Smooth muscle cell (in vitro differentiated cells): ENCODE measurements around the gene ATP11A. TPM values are rescaled to one million over a fixed set of nuclear protein-coding genes. Genes with fewer than 3 reads are reported as not detected.

Source experiments
- DNase-seq: peaks from one replicate; lab custom pipeline; 2025; ENCODE audit not compliant: unreplicated experiment; lab: John Stamatoyannopoulos, UW
- H2AFZ ChIP-seq: fragments of 200-600 bp; sonication (generic); 2 replicates; pipeline ENCODE4 v1.6.0; 2016; ENCODE audit warnings: antibody characterized with exemption, low read depth, mild to moderate bottlenecking
- H3F3A ChIP-seq: fragments of 200-600 bp; sonication (generic); 2 replicates; pipeline ENCODE4 v1.6.0; 2017; ENCODE audit warnings: antibody characterized with exemption, low read depth
- H3K27ac ChIP-seq: fragments of 200-600 bp; sonication (generic); 2 replicates; pipeline ENCODE4 v1.5.1; 2016; ENCODE audit warnings: low read depth, mild to moderate bottlenecking
- H3K27me3 ChIP-seq: fragments of 200-600 bp; sonication (generic); 2 replicates; pipeline ENCODE4 v1.6.1; 2016; ENCODE audit warnings: low read depth, mild to moderate bottlenecking
- H3K36me3 ChIP-seq: fragments of 200-600 bp; sonication (generic); 2 replicates; pipeline ENCODE4 v1.5.1; 2016; ENCODE audit warnings: low read depth
- H3K4me1 ChIP-seq: fragments of 200-600 bp; sonication (generic); 2 replicates; pipeline ENCODE4 v1.5.1; 2016; ENCODE audit warnings: low read depth
- H3K4me2 ChIP-seq: fragments of 200-600 bp; sonication (generic); 2 replicates; pipeline ENCODE4 v1.6.0; 2016; ENCODE audit warnings: mild to moderate bottlenecking
- H3K4me3 ChIP-seq: fragments of 200-600 bp; sonication (generic); 2 replicates; pipeline ENCODE4 v1.5.1; 2016; ENCODE audit warnings: mild to moderate bottlenecking
- H3K79me2 ChIP-seq: fragments of 200-600 bp; sonication (generic); 2 replicates; pipeline ENCODE4 v1.6.0; 2016; ENCODE audit warnings: low read depth, mild to moderate bottlenecking
- H3K9ac ChIP-seq: fragments of 200-600 bp; sonication (generic); 2 replicates; pipeline ENCODE4 v1.6.0; 2016; ENCODE audit warnings: low read depth
- H3K9me3 ChIP-seq: fragments of 200-600 bp; sonication (generic); replicated peaks from 2 replicates; pipeline ENCODE4 v1.5.1; 2016; ENCODE audit warnings: low read depth
- H4K20me1 ChIP-seq: fragments of 200-600 bp; sonication (generic); 2 replicates; pipeline ENCODE4 v1.6.0; 2016; ENCODE audit warnings: low read depth
- WGBS: methylation state at CpG from one replicate; pipeline ENCODE4 v1.1.7; 2016; ENCODE audit warnings: low lambda C conversion rate; 5-methylcytosine and 5-hydroxymethylcytosine counted together
- polyA plus RNA-seq: library from polyadenylated mRNA; unstranded; fragments of >200 nt; fragmentation: Nextera tagmentation; extraction: Ambion mirVana; gene quantifications from 2 replicates; pipeline ENCODE4 v1.2.1, GENCODE V29; 2016
- total RNA-seq: library from RNA; depleted of rRNA; stranded (reverse); fragments of >200 nt; gene quantifications from 2 replicates; pipeline ENCODE4 v1.2.3, GENCODE V29; 2014
- TF ChIP-seq, protein P1 (sequence below): fragments of 200-600 bp; sonication (generic); IDR thresholded peaks from 2 replicates; pipeline ENCODE4 v1.5.1; 2017; ENCODE audit warnings: borderline replicate concordance, mild to moderate bottlenecking, antibody characterized with exemption; ENCODE audit not compliant: insufficient read depth, poor library complexity, severe bottlenecking

ATP11A gene
- total and polyA plus RNA-seq, 2 experiments from 2014 or later = 6.5 to 7.5 TPM

GRCh38 chr13:112715715-112716460 is 26.1 kb downstream of the ATP11A start:
- DNase-seq = no peak
- TF ChIP-seq, protein P1, sequence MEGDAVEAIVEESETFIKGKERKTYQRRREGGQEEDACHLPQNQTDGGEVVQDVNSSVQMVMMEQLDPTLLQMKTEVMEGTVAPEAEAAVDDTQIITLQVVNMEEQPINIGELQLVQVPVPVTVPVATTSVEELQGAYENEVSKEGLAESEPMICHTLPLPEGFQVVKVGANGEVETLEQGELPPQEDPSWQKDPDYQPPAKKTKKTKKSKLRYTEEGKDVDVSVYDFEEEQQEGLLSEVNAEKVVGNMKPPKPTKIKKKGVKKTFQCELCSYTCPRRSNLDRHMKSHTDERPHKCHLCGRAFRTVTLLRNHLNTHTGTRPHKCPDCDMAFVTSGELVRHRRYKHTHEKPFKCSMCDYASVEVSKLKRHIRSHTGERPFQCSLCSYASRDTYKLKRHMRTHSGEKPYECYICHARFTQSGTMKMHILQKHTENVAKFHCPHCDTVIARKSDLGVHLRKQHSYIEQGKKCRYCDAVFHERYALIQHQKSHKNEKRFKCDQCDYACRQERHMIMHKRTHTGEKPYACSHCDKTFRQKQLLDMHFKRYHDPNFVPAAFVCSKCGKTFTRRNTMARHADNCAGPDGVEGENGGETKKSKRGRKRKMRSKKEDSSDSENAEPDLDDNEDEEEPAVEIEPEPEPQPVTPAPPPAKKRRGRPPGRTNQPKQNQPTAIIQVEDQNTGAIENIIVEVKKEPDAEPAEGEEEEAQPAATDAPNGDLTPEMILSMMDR = no peak
- WGBS = 83% methylated on average over 13 of the region's 13 CpGs
- no peaks in the 10 kb centered on the region for H3K27me3 ChIP-seq
- no peaks in the 10 kb centered on the region for H3K9me3 ChIP-seq
- H3K4me2 ChIP-seq = no peak overlapping the region
- peaks cover 24% of the 10 kb centered on the region for H3K4me1 ChIP-seq
- H2AFZ ChIP-seq = no peak overlapping the region
- no peaks in the 10 kb centered on the region for H3K36me3 ChIP-seq
- no peak overlapping the region for H3K27ac ChIP-seq
- H3F3A ChIP-seq = peaks cover 6% of the 10 kb centered on the region
- no peak overlapping the region for H3K9ac ChIP-seq
- H3K79me2 ChIP-seq = peaks cover 11% of the 10 kb centered on the region
- H3K4me3 ChIP-seq = no peak overlapping the region
- no peaks in the 10 kb centered on the region for H4K20me1 ChIP-seq

- Histone ChIP-seq H2AFZ (no peak overlapping the region), H3K27ac (no peak overlapping the region), H3F3A (peaks cover 4% of the 10 kb centered on the region), H3K79me2 (peaks cover 11% of the 10 kb centered on the region), H3K9ac (no peak overlapping the region), H3K36me3 (no peaks in the 10 kb centered on the region), H3K4me1 (peaks cover 18% of the 10 kb centered on the region), H3K9me3 (no peaks in the 10 kb centered on the region), H3K4me3 (no peak overlapping the region), H3K4me2 (no peak overlapping the region), H3K27me3 (no peaks in the 10 kb centered on the region), H4K20me1 (no peaks in the 10 kb centered on the region)
- WGBS = 97% methylated on average over 13 of the region's 13 CpGs
- DNase-seq = no peak
- TF ChIP-seq, protein P1 = no peak
Measured at GRCh38 chr13:112716461-112716820, 26.6 kb downstream of the ATP11A start.

DNA sequence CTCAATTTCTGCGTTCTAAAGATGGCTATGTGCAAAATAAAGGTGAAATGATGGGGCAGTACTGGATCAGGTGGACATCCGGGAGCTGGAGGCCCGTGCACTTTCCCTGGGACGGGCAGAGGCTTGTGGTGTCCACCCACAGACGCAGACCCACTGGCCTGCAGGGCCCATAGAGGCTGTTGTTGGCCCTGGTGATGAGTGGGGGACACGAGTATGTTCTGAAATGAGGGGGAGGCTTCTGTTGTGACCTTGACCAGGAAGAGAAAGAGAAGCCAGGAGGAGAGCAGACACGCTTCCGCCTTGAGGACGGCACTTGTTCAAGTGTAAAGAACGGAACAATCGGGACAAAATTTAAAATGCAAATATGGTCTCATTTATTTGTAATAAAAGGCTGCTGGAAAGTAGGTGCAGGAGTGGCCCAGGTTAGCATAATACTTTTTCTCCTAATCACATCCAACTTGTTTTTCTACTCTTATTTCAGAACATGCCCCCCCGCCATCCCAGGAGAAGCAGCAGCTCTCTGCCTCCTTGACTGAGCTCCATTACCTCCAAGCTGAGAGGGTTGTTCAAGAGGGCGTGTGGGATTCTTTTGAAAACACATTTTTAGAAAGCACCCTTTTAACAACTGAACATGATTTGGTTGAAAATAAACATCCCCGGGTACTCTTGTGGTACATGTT is 27.1 kb downstream of the ATP11A start:
- TF ChIP-seq, protein P1 = no peak
- DNase-seq = no peak
- Histone ChIP-seq H3F3A (peaks cover 8% of the 10 kb centered on the region), H4K20me1 (no peaks in the 10 kb centered on the region), H3K9me3 (no peaks in the 10 kb centered on the region), H3K36me3 (no peaks in the 10 kb centered on the region), H2AFZ (no peak overlapping the region), H3K79me2 (peaks cover 11% of the 10 kb centered on the region), H3K27me3 (no peaks in the 10 kb centered on the region), H3K9ac (no peak overlapping the region), H3K4me3 (no peak overlapping the region), H3K4me2 (no peak overlapping the region), H3K27ac (no peak overlapping the region), H3K4me1 (peaks cover 17% of the 10 kb centered on the region)
- 96% methylated on average over 14 of the region's 14 CpGs for WGBS
